GM21528 (cell line): ENCODE measurements around the gene IPPK.

Experiments
- ATAC-seq: cut with Tn5 transposase; IDR thresholded peaks from one replicate; pipeline ENCODE4 v1.9.1; 2021; ENCODE audit warnings: mild to moderate bottlenecking, moderate library complexity; ENCODE audit not compliant: unreplicated experiment, low FRiP score

The IPPK gene

DNA sequence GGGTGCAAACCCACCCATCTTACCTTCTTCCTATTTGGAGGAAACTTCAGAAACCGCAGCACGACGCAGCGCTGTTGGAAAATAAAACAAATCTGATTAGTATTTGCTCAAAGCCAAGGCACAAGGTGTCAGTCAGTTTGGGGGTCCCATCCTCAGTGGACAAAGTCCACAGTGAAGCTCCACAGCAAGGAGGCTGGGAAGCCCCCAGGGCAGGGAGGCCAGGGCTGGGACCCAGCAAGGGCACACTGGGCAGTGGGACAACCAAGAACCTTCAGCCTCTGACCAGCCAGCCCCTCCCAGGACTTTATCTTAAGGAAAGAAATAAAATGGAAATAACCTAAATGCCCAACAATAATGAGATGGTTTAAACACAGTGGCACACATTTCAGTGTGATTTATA is 11.3 kb downstream of the IPPK start:
- ATAC-seq = no peak

DNA sequence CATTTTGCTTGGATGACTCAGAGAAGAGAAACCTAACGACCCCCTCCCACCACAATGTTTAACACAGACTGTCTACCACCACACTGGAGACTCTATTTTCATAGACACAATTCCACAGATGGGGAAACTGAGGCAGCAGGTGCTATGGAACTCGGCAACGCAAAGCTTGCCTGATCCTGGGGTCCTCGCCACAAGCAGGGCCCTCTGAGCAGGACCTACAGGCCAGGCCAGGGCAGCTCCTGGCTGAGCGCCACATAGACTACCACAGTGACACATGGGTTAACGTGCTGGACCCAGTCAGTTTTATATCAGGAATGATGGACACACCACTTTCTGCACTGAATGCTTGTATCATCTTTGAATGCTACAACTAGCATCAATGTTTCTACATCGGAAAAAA is 11.8 kb downstream of the IPPK start:
- ATAC-seq = no peak

DNA sequence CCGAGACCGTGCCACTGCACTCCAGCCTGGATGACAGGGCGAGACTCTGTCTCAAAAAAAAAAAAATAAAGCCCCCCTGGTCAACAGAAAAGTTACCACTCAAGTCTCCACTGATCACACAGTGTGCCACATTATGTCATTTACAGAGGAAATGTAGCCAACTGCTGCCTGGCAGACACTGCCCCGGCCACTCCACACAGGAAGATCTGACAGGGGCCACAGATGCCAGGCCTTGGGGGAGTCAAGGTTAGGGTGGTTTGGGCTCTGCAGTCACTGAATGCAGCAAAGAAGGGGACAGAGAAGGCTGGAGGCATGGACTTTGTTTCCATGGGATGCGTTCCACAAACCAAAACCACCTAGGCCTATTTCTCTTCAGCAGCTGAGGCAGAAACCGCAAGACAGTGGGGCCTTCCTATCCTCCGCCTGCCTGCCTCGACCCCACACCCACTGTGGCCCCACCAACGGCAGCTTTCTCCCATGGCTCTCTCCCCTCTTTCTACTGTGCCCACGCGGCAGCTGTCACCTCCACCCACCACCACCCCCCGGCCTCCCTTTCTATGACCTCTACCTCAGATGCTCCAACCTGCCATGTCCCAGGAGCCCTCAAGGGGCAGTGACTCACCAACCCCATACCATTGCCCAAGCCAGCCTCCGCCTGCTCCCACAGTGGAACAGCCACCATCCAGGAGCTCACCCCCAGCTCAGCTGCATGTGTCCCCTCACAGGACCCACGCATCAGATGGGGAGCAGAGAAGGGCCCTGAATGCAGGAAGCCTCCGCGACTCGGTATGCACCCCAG is 12.4 kb downstream of the IPPK start:
- no peak for ATAC-seq

DNA sequence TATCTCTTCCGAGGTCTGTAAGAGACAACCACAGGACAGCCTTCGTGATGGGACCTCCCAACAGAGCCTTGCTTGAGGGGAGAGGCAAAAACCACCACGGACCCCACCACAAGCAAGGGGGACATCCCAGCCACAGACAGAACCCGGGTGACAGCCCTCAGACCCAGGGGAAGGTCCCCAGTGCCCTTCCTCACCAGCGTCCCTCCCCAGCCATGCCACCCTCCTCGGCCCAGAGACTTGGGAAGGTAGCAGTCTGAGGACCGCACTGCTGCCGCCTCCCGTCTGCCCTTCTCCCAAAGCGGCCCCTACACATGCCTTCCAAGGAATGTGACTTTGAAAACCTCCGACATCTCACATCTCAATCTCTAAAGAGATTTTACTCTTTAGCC is 13.4 kb downstream of the IPPK start:
- ATAC-seq = no peak

DNA sequence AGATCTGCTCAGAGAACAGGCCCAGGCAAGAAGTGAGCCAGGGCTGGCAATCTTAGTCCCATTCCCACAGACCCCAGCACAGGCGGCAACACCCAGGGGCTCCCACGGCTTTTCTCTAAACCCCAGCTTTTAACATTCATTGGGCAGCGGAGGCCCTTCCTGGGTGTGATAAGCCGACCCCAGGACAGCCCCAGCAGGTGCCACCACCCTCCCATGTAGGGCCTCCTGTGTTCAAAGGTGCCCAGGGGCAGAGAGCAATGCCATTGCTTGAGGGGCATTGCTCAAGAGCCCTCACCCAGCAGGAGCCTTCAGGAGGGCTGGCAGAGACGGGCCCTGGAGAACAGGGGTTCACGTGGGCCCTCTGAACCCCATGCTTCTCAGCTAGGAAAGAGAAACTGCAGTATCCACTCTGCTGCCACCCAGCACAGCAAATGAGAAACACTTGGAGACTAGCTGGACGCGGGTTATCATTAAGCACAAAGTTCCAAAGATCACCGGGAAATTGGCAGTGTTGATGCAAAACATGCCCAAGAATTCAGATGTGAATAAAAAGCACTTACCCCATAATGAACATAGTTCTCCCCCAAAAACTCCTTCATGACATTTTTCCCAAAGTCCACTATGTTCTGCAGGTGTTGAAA is 13.9 kb downstream of the IPPK start:
- ATAC-seq = no peak

DNA sequence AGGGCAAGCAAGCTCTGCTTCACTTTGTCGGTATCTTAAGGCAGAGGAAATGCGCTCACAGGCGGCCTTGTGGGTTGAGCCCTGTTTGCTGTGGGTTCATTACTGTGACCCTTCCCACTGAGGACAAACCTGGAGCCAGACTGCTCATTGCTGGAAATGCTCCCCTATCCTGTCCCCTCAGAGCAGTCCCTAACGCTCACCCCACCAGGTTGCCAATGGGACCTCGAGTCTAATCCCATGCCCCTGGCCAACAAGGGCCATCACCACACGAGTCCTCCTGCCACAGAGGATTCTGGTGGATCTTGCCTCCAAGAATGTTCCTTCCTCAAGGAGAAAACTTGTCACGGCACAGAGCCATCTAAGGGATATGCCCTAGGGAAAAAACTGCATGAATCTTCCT is 14.6 kb downstream of the IPPK start:
- ATAC-seq = no peak

DNA sequence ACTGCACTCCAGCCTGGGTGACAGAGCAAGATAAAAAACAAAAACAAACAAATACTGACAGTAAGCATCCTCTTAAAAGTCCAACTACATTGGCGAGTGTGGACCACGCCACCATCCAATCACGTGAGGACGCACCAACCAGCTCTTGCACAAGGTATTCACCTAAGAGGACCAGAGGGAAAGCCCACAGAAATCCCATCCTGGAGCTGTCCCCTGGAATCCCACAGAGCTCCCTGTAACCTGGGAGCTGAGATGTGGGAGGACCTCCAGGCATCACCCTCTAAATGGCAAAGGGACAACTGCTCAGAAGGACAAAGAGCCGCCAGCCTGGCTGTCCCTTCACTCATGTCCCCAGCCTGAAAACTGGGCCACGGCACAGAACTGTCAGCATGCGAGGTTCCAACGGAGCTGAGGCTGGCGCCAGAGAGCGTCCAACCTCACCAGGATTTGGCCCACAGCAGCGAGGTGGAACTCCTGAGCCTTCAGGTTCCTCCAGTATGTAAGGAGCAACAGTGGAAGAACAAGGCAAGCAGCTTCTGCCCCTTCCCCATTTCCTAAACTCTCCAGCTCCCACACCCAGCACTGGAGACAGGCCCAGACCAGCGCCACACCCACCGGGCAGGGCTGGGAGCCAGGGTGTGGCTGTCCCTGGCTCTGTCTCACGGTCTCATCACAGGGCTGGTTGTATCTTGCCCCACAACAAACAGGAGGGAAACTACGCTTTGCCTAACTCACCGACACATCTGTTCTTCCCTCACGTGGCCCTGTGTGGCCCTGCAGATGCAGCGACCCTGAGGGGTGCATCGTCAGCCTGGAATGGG is 15.2 kb downstream of the IPPK start:
- ATAC-seq = no peak

DNA sequence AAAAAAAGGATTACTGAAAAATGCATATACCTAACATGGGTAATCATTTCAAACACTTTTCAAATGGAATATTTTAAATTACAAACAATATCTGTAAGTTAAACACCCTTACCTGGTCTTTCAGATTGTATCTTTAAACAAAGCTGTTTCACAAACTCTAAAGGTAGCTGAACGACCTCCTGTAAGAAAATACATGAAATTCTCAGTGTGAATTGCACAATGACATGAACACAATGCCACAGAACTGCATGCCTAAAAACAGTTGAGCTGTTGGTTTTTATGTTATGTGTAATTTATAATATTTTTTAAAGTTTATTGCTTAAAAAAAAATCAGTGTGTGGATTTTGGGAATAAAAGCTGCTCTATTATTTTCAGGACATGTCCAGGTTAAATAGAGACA is 17.5 kb downstream of the IPPK start:
- no peak for ATAC-seq

DNA sequence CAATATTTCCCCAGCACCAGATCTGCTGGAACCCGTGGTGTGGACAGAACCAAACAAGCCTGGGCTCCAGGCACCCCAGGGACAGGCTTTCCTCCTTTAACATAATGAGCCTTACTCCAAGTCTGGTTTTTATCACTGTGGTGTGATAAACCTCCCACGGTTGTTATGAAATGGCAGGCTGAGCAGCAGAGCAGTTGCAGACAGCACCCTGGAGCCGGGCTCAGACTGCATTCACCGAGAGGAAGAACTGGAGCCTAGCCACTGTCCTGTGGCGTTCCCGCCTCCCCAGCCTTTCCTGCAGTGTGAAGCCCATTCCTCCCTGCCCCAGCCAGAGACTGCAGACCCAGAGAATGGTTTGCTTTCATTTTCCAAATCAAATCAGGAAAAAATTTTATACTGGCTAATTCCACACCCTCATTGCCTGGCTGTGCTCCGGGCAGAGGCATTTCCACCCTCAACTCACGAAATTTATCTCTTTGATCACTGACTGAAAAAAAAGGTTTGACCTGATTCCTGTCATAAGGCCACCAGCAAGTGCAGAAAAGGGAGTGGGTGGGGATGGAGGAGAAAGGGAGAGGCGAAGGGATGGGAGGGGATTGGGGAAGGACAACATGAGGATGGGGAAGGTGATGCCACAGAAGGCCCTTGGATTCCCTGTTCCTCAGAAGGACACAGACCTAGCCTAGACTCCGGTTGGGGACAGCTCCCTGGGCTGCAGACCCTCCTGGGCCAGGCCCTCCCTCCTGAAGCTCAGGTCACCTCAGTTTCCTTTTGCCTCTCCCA is 18.9 kb downstream of the IPPK start:
- no peak for ATAC-seq

DNA sequence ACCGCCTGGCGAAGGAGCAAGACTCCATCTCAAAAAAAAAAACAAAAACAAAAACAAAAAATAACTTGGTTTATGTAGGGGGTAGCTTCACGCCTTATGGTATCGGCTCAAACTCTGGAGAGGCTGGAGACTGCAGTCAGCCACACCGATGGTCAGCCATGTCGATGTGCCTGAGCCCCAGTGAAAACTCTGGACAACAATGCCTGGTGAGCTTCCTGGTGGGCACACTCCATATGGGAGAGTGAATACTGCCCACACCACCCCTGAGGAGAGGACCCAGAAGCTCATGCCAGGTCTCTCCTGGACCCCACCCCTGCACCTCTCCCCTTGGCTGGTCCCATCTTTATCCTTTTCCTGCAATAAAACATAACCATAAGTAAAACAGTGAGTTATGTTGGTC is 19.6 kb downstream of the IPPK start:
- no peak for ATAC-seq

DNA sequence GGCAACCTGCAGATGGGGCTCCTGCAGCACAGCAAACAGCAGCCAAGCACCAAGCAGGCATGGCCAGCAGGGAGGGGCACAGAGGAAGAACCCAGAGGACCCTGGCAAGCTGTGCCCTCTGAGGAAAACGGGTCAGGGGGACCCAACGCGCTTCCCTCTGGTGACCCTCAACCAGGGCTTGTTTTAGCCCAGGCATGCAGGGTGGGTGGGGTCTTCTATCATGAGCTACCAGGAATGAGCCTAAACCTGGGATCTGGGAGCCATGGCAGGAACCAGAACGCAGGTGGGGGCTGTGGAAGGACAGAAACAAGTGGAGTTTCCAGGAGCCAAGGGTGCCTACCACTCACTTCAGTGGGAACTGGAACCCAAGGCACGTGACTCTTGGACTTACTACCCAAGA is 20.9 kb downstream of the IPPK start:
- no peak for ATAC-seq

DNA sequence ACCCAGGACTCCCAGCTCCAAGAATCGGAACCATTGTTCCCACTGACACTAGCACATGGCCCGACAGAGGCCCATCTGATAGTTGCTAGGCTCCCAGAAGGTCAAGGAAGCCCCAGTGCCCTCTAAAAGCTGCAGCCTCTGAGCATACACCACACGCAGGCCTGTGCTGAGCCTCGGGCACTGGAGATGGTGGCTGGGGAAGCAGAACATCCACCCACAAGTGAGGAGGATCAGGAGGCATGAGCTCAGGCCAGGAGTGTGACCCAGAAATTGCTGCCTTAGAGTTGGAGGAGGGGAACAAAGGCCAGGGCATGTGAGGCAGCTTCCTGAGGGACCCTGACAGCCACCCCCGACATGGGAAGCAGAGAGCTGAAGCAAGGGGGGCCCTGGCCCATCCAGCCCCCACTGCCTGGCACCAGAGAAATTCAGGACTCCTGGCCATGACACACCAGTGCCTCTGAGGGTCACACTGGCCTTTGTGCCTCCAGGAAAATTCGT is 21.4 kb downstream of the IPPK start:
- no peak for ATAC-seq

DNA sequence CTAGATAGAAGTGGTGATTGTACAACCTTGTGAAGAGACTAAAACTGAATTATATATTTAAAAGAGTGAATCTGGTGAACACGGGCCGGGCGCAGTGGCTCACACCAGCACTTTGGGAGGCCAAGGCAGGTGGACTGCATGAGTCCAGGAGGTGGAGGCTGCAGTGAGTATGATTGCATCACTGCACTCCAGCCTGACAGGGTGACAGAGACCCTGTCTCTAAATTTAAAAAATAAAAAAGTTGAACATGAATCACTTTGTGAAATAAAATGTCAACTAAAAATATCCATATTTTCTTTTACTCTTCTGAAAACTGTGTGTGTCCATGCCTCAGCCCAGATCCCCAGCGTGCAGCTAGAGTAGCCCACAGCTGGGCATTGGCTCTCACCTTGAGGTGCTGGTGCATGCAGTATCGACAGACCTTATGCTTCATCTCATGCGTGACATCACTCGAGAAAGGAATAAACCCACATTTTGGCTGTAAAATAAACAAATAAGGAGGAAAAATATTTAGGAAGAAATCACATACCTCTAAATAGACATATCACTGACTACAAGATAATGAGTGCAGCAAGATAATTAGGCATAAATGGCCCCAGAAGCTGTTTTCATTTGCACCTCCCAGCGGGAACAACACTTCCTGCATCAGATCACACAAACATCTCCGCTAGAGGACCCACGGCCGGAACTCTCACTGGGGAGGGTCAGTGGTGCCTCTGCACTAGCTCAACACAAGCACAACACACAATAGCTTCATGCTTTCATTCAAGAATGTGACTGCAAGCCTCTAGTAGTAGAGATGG is 22.1 kb downstream of the IPPK start:
- no peak for ATAC-seq

DNA sequence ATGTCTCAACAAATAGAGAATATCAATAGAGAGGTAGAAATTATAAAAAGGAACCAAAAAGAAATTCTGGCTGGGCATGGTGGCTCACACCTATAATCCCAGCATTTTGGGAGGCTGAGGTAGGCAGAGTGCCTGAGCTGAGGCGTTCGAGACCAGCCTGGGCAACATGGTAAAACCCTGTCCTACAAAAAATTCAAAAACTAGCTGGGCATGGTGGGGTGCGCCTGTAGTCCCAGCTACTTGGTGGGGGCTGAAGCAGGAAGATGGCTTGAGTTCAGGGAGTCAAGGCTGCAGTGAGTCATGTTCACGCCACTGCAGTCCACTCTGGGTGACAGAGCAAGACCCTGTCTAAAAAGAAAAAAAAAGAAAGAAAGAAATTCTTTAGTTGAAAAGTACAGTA is 24.9 kb downstream of the IPPK start:
- no peak for ATAC-seq

DNA sequence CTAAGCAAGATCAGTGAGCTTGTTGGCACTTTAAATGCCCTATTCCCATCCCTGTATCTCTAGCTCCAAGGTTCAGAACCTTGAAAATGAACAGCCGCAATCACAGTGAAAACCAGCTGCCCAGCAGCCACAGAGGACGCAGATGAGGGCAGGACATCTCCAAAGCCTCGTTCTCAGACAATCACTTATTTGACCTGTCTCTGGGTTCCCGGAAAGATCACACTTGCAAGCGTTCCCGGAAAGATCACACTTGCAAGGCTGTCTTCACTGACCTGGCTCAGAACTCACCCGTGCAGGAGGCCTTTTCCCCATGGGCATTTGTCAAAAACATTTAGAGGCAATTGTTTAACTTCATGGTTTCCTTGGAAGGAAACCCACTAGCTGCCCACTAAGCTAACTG is 25.7 kb downstream of the IPPK start:
- ATAC-seq = no peak

DNA sequence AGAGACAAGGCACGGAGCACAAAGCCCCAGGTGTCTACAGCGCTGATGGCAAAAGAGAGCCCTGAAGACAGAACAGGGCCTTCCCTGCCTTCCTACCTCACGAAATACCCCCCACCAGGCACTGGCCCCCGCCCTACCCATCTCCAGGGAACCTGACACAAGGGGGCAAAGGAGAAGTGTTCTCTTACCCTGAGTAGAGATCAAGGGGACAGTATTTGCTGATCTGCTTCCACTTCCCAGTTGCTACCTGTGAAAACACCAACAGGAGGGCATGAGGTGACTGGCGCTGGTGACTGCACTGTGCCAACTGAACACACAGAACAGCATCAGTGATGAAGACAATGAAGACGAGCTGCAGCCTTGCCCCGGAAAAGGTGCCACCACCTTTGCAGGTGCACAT is 27.4 kb downstream of the IPPK start:
- no peak for ATAC-seq

DNA sequence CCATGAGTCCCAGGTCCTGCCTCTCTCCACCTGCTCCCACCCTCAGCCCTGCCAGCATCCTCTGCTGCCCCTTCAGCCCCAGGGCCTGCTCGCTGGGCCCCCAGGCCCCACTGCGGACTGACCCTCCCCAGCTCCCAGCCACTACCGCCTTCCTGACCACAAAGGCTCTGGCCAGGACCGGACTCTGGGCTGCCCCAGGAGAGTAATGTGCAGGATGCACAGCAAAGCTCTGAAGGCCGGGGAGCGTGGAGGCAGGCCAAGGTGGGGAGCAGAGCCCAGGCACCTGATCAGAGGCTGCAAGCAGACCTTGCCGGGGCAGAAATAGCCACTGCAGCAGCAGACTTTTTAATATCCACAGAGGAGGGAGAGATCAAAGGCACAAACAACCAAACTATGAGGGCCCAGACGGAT is 27.9 kb downstream of the IPPK start:
- ATAC-seq = no peak

DNA sequence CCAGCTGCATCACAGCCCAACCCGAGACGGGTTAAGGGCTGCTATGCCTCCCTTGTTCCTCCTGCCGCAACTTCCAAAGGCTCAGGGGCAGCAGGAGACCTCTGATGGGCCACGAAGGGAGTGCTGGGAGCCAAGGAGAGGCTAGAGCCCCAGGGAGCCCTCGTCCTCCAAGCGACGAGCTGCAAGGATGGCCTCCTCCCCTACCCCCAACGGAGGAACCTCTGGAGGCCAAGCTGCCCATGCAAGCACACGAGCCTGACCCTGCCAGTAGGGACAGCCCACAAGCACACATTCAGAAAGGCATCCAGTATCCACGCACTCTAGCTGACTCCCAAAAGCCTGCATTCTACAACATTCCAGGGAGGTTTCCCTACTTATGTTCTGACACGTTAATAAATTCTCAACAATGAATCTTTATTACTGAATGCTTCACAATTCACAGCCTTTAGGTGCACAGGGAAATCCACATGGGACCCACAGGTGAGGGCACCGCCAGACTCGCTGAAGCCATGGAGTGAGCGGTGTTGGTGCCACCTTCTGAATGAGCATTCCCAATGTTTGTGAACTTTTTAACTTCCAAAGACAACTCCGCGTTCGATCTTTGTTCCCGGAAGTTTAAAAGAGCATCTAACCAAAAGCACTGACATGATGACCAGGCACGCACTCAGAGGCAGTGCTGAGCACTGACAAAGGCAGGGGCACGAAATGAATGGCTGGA is 28.7 kb downstream of the IPPK start:
- no peak for ATAC-seq

DNA sequence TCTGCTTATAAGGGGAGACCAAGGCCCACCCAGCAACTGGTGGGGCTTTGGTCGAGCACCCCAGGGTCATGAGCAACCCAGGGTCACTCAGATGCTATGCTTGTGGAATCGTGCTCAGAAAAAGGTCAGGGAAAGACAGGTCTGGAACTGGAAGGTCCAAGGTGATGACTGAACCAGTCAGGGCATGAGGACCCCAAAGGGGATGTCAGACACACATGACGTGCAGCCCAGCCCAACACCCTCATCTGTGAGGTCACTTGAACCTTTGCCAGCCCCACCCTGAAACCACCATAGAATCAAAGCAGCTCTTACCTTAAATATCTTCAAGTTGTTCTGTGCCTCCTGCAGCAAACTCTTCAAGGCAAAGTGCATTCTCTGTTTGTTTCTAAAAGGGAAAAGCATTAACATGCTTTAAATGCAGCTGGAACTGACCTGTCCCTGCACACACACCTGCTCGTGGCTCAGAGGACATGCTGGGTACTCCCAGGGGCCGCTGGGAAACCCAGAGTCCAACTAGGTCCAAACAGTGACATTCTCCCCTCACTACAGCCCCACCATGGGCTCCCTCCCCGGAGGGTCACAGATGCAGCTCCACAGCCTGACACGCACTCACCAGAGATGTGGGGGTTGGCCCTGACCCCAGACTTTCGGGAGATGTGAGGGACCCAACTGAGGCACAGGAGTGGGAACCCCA is 29.4 kb downstream of the IPPK start:
- ATAC-seq = no peak
